ENCODE results near the gene MAGEB17. TPM values are rescaled to one million over a fixed set of nuclear protein-coding genes. Genes with fewer than 3 reads are reported as not detected.
"Not testable (repeated sequence)": the region's sequence is repeated elsewhere in the genome, so short reads cannot be mapped to it uniquely, and the experiment has no call there.

MAGEB17 gene
- polyA plus RNA-seq, 6 donors from 2014 or later: not detected

- DNase-seq (no peak), ATAC-seq (ENCODE audit: low read depth in 2 of 2) (no peak)
- Mint-ChIP-seq H3K27ac (no peak overlapping the region), H3K4me3 (no peak overlapping the region), H3K36me3 (peaks cover 4 to 10% of the 10 kb centered on the region in 2 donors), H3K4me1 (no peaks in the 10 kb centered on the region), H3K27me3 (peaks cover 0 to 37% (median 4%) of the 10 kb centered on the region in 3 donors), H3K9me3 (peaks cover 0 to 11% (median 0%) of the 10 kb centered on the region in 7 donors)
Measured at GRCh38 chrX:16164748-16165147, 2.5 kb upstream of the MAGEB17 start.

- DNase-seq (no peak), ATAC-seq (ENCODE audit: low read depth in 2 of 2) (no peak)
- peaks cover 0 to 54% (median 6%) of the 10 kb centered on the region in 3 donors for H3K27me3 Mint-ChIP-seq
- peaks cover 0 to 10% (median 0%) of the 10 kb centered on the region in 7 donors for H3K9me3 Mint-ChIP-seq
- peak overlapping the region in 1 of 8 donors; percentile 69 for H3K4me3 Mint-ChIP-seq
- peaks cover 0 to 10% of the 10 kb centered on the region in 2 donors for H3K36me3 Mint-ChIP-seq
- H3K4me1 Mint-ChIP-seq: no peaks in the 10 kb centered on the region
- H3K27ac Mint-ChIP-seq: no peak overlapping the region
Measured at GRCh38 chrX:16171039-16171438, 3.8 kb downstream of the MAGEB17 start.

GRCh38 chrX:16171944-16172343, 4.7 kb downstream of the MAGEB17 start:
- no peak overlapping the region for H3K27ac Mint-ChIP-seq
- no peak for DNase-seq
- peaks cover 0 to under 1% of the 10 kb centered on the region in 2 donors for H3K36me3 Mint-ChIP-seq
- H3K4me3 Mint-ChIP-seq: no peak overlapping the region
- H3K27me3 Mint-ChIP-seq: peaks cover 0 to 46% (median 6%) of the 10 kb centered on the region in 3 donors
- no peak for ATAC-seq (ENCODE audit: low read depth in 2 of 2)
- no peaks in the 10 kb centered on the region for H3K4me1 Mint-ChIP-seq
- peaks cover 0 to 3% (median 0%) of the 10 kb centered on the region in 7 donors for H3K9me3 Mint-ChIP-seq

- H3K27me3 Mint-ChIP-seq: peaks cover 0 to 43% (median 6%) of the 10 kb centered on the region in 3 donors
- no peaks in the 10 kb centered on the region for H3K4me1 Mint-ChIP-seq
- no peak overlapping the region for H3K4me3 Mint-ChIP-seq
- no peaks in the 10 kb centered on the region for H3K36me3 Mint-ChIP-seq
- ATAC-seq (ENCODE audit: low read depth in 2 of 2): no peak
- no peak for DNase-seq
- H3K27ac Mint-ChIP-seq: peak overlapping the region in 1 of 6 donors; percentile 27
- peaks cover 0 to 3% (median 0%) of the 10 kb centered on the region in 7 donors for H3K9me3 Mint-ChIP-seq
Measured at GRCh38 chrX:16172391-16172790, 5.1 kb downstream of the MAGEB17 start.

- Mint-ChIP-seq H3K27ac (no peak overlapping the region), H3K4me3 (no peak overlapping the region), H3K4me1 (no peaks in the 10 kb centered on the region), H3K27me3 (peaks cover 4 to 34% (median 11%) of the 10 kb centered on the region in 3 donors), H3K36me3 (no peaks in the 10 kb centered on the region), H3K9me3 (no peaks in the 10 kb centered on the region)
- ATAC-seq (ENCODE audit: low read depth in 2 of 2): no peak
- DNase-seq: no peak
Measured at GRCh38 chrX:16175329-16176061, 8.2 kb downstream of the MAGEB17 start.

- DNase-seq: no peak
- no peak overlapping the region for H3K4me3 Mint-ChIP-seq
- H3K27ac Mint-ChIP-seq: no peak overlapping the region
- no peaks in the 10 kb centered on the region for H3K4me1 Mint-ChIP-seq
- H3K36me3 Mint-ChIP-seq: no peaks in the 10 kb centered on the region
- H3K27me3 Mint-ChIP-seq: peaks cover 4 to 34% (median 17%) of the 10 kb centered on the region in 3 donors
- no peak for ATAC-seq (ENCODE audit: low read depth in 2 of 2)
- peaks cover 0 to 2% (median 0%) of the 10 kb centered on the region in 7 donors for H3K9me3 Mint-ChIP-seq
Measured at GRCh38 chrX:16177260-16177659, 10.0 kb downstream of the MAGEB17 start.

- ATAC-seq (ENCODE audit: low read depth in 2 of 2); H3K36me3 Mint-ChIP-seq; DNase-seq; H3K27ac Mint-ChIP-seq; H3K4me1 Mint-ChIP-seq; H3K9me3 Mint-ChIP-seq: not testable (repeated sequence)
- Mint-ChIP-seq H3K4me3 (peak overlapping the region in 1 of 8 donors; percentile 42), H3K27me3 (peaks cover 8 to 33% (median 18%) of the 10 kb centered on the region in 3 donors)
Measured at GRCh38 chrX:16183843-16184242, 16.6 kb downstream of the MAGEB17 start.

GRCh38 chrX:16185725-16186136, 18.4 kb downstream of the MAGEB17 start:
- DNase-seq (no peak), ATAC-seq (ENCODE audit: low read depth in 2 of 2) (no peak)
- Mint-ChIP-seq H3K4me3 (no peak overlapping the region), H3K27me3 (peaks cover 4 to 26% (median 13%) of the 10 kb centered on the region in 3 donors), H3K4me1 (peaks cover 0 to 5% (median 0%) of the 10 kb centered on the region in 3 donors), H3K27ac (peak overlapping the region in 2 of 6 donors; percentile 33 to 34), H3K36me3 (no peaks in the 10 kb centered on the region), H3K9me3 (peaks cover 0 to 4% (median 0%) of the 10 kb centered on the region in 7 donors)

GRCh38 chrX:16186380-16187007, 19.2 kb downstream of the MAGEB17 start:
- no peaks in the 10 kb centered on the region for H3K36me3 Mint-ChIP-seq
- no peak overlapping the region for H3K27ac Mint-ChIP-seq
- no peak overlapping the region for H3K4me3 Mint-ChIP-seq
- ATAC-seq (ENCODE audit: low read depth in 2 of 2) (no peak), DNase-seq (no peak)
- peaks cover 0 to 4% (median 0%) of the 10 kb centered on the region in 7 donors for H3K9me3 Mint-ChIP-seq
- peaks cover 0 to 5% (median 0%) of the 10 kb centered on the region in 3 donors for H3K4me1 Mint-ChIP-seq
- H3K27me3 Mint-ChIP-seq: peaks cover 4 to 23% (median 12%) of the 10 kb centered on the region in 3 donors

- peaks cover 0 to 4% (median 0%) of the 10 kb centered on the region in 7 donors for H3K9me3 Mint-ChIP-seq
- no peak overlapping the region for H3K4me3 Mint-ChIP-seq
- peaks cover 0 to 5% (median 0%) of the 10 kb centered on the region in 3 donors for H3K4me1 Mint-ChIP-seq
- no peak for ATAC-seq (ENCODE audit: low read depth in 2 of 2)
- no peak overlapping the region for H3K27ac Mint-ChIP-seq
- no peak for DNase-seq
- peaks cover 4 to 16% (median 12%) of the 10 kb centered on the region in 3 donors for H3K27me3 Mint-ChIP-seq
- no peaks in the 10 kb centered on the region for H3K36me3 Mint-ChIP-seq
Measured at GRCh38 chrX:16187024-16187760, 19.9 kb downstream of the MAGEB17 start.

GRCh38 chrX:16188687-16189086, 21.4 kb downstream of the MAGEB17 start:
- no peak for ATAC-seq (ENCODE audit: low read depth in 2 of 2)
- no peak overlapping the region for H3K27ac Mint-ChIP-seq
- DNase-seq: no peak
- H3K36me3 Mint-ChIP-seq: no peaks in the 10 kb centered on the region
- no peak overlapping the region for H3K4me3 Mint-ChIP-seq
- peaks cover 0 to 5% (median 0%) of the 10 kb centered on the region in 3 donors for H3K4me1 Mint-ChIP-seq
- peaks cover 0 to 4% (median 0%) of the 10 kb centered on the region in 7 donors for H3K9me3 Mint-ChIP-seq
- peaks cover 4 to 12% (median 11%) of the 10 kb centered on the region in 3 donors for H3K27me3 Mint-ChIP-seq

- no peak overlapping the region for H3K4me3 Mint-ChIP-seq
- no peak for DNase-seq
- H3K9me3 Mint-ChIP-seq: no peaks in the 10 kb centered on the region
- no peak for ATAC-seq (ENCODE audit: low read depth in 2 of 2)
- no peaks in the 10 kb centered on the region for H3K4me1 Mint-ChIP-seq
- H3K27ac Mint-ChIP-seq: no peak overlapping the region
- H3K27me3 Mint-ChIP-seq: peaks cover 0 to 8% (median 5%) of the 10 kb centered on the region in 3 donors
- H3K36me3 Mint-ChIP-seq: no peaks in the 10 kb centered on the region
Measured at GRCh38 chrX:16191605-16192004, 24.3 kb downstream of the MAGEB17 start.

- no peak for DNase-seq
- Mint-ChIP-seq H3K4me3 (no peak overlapping the region), H3K27ac (no peak overlapping the region), H3K36me3 (no peaks in the 10 kb centered on the region), H3K9me3 (peaks cover 0 to 3% (median 0%) of the 10 kb centered on the region in 7 donors), H3K27me3 (peaks cover 4 to 17% (median 5%) of the 10 kb centered on the region in 3 donors), H3K4me1 (no peaks in the 10 kb centered on the region)
- no peak for ATAC-seq (ENCODE audit: low read depth in 2 of 2)
Measured at GRCh38 chrX:16196829-16197228, 29.5 kb downstream of the MAGEB17 start.
